ENCODE measurements around the gene DDX42. TPM values are rescaled to one million over a fixed set of nuclear protein-coding genes. Genes with fewer than 3 reads are reported as not detected.

The DDX42 gene
- total RNA-seq, 4 donors from 2014 or later: 56.9 to 222 (median 84.9) TPM

DNA sequence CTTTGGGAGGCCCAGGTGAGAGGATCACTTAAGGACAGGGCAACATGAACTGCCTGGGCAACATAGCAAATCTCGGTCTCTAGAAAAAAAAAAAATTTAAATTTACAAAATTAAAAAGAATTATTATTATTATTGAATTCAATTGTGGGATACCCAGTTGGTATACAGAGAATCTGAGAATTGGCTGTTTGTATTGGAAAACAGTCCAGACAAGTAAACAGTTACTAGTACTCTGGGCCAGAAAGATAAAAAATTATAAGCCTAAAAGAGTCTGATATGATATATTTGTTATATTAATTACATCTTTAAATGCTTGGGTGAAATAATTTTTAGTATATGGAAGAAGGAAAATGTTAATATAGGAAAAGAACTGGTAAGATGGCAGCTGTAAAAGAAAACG lies 15.5 kb upstream of the DDX42 start:
- no peaks in the 10 kb centered on the region for H3K27me3 ChIP-seq
- H3K36me3 ChIP-seq: peaks cover 85% of the 10 kb centered on the region
- no peaks in the 10 kb centered on the region for H3K9me3 ChIP-seq
- H3K4me1 ChIP-seq: no peaks in the 10 kb centered on the region
- 86% methylated on average over 2 of the region's 2 CpGs for WGBS
- no peak overlapping the region for H3K4me3 ChIP-seq
- no peak for DNase-seq (ENCODE audit: low spot score in 2 of 2)
- TF ChIP-seq POLR2A (IDR thresholded peaks at IDR 0.05): no peak
- TF ChIP-seq, protein P1, sequence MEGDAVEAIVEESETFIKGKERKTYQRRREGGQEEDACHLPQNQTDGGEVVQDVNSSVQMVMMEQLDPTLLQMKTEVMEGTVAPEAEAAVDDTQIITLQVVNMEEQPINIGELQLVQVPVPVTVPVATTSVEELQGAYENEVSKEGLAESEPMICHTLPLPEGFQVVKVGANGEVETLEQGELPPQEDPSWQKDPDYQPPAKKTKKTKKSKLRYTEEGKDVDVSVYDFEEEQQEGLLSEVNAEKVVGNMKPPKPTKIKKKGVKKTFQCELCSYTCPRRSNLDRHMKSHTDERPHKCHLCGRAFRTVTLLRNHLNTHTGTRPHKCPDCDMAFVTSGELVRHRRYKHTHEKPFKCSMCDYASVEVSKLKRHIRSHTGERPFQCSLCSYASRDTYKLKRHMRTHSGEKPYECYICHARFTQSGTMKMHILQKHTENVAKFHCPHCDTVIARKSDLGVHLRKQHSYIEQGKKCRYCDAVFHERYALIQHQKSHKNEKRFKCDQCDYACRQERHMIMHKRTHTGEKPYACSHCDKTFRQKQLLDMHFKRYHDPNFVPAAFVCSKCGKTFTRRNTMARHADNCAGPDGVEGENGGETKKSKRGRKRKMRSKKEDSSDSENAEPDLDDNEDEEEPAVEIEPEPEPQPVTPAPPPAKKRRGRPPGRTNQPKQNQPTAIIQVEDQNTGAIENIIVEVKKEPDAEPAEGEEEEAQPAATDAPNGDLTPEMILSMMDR (IDR thresholded peaks at IDR 0.05): no peak
- no peak for TF ChIP-seq POLR2AphosphoS5 (IDR thresholded peaks at IDR 0.05)
- TF ChIP-seq EP300 (IDR thresholded peaks at IDR 0.05): no peak
- H3K27ac ChIP-seq: no peak overlapping the region

DNA sequence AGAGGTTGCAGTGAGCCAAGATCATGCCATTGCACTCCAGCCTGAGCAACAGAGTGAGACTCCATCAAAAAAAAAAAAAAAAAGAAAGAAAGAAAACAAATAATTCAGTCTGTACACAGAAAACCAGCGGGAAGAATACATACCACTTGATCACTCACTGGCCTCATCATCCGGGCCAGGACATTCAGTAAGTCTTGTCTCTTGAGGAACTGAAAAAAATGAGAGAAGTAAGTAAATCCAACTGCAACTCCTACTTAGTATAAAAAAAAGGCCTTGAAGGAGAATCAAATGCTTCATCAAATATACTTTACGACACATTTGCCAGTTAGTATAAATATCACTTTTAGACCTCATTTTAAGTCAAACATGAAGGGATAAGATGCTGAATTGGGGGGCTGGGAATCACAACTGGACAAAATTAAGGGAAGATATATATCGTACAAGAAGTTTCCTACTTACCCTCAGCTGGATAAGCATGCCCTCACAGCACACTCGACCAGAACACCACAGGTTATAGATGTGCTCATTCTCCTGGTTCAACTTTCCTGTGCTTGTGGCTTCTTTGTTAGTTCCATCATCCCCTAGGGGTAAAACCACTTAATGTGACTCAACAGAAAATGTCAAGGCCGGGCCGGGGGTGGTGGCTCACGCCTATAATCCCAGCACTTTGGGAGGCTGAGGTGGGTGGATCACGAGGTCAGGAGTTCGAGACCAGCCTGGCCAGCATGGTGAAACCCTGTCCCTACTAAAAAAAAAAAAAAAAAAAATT lies 13.0 kb upstream of the DDX42 start:
- Histone ChIP-seq H3K27ac (no peak overlapping the region), H3K36me3 (peaks cover 81% of the 10 kb centered on the region), H3K27me3 (no peaks in the 10 kb centered on the region), H3K4me1 (no peaks in the 10 kb centered on the region), H3K4me3 (no peak overlapping the region), H3K9me3 (no peaks in the 10 kb centered on the region)
- DNase-seq (ENCODE audit: low spot score in 2 of 2): no peak
- WGBS: 80% methylated on average over 10 of the region's 10 CpGs
- no peak for TF ChIP-seq POLR2AphosphoS5 (IDR thresholded peaks at IDR 0.05)
- TF ChIP-seq, protein P1 (IDR thresholded peaks at IDR 0.05): no peak
- TF ChIP-seq EP300 (IDR thresholded peaks at IDR 0.05): no peak
- TF ChIP-seq POLR2A (IDR thresholded peaks at IDR 0.05): no peak

DNA sequence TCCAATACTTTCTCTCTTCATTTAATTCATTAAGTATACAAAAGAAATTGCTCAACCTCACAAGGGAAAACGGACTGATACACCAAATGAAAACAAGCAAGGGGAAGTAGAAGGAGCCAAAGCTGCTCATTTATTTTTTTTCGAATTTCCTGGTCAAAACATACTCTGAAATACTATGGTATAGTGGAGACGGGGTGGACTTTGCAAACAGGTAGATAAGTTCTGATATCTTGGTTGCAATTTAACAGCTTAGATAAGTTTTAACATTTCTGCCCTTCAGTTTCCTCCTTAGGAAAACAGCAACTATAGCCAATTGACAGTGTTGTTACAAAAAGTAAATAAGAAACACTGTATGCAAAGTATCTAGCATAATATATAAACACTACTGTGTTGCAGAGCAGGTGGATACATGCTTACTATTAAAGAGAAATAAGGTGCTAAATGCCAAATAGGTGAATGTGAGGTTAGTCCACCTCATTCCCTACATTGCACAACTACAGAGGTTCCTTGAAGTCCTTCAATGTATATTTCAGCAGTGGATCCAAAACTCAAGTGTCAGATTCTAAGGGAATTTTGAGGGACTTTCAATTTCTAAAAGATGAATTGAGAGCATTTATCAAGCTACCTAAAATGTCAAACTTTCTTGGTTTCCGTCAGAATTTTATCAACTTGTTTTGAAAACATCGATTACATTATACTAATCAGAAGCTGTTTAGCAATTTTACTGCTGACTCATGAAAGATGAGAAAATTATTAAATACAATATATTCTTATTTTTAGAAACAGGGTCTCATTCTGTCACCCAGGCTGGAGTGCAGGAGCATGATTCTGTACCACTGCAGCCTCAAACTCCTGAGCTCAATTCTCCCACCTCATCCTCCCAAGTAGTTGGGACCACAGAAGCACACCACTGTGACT lies 11.6 kb upstream of the DDX42 start:
- no peak for TF ChIP-seq EP300 (IDR thresholded peaks at IDR 0.05)
- TF ChIP-seq, protein P1 (IDR thresholded peaks at IDR 0.05): no peak
- TF ChIP-seq POLR2A (IDR thresholded peaks at IDR 0.05): no peak
- TF ChIP-seq POLR2AphosphoS5 (IDR thresholded peaks at IDR 0.05): no peak

DNA sequence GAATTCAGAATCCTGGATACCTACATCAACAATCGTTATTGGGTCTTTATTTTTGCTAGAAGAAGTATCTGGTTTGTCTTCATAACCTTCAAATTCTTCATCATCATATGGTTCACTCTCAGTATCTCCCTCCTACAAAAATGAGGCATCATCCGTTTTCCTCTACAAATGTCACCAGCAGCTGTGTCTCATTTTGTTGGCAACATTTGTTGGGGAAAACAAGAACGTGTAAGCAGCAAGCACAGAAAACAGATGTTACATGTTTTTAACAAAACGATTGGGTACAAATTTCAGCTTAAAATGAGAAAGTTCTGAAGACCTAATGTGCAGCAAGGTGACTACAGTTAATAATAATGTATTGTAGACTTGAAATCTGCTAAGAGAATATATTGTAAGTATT lies 9.3 kb upstream of the DDX42 start:
- Histone ChIP-seq H3K4me1 (no peaks in the 10 kb centered on the region), H3K27ac (no peak overlapping the region), H3K27me3 (no peaks in the 10 kb centered on the region), H3K9me3 (no peaks in the 10 kb centered on the region), H3K4me3 (no peak overlapping the region), H3K36me3 (peaks cover 56% of the 10 kb centered on the region)
- 68% methylated on average over 4 of the region's 4 CpGs for WGBS
- no peak for TF ChIP-seq EP300 (IDR thresholded peaks at IDR 0.05)
- TF ChIP-seq, protein P1 (IDR thresholded peaks at IDR 0.05): no peak
- TF ChIP-seq POLR2A (IDR thresholded peaks at IDR 0.05): no peak
- no peak for TF ChIP-seq POLR2AphosphoS5 (IDR thresholded peaks at IDR 0.05)
- DNase-seq (ENCODE audit: low spot score in 2 of 2): no peak

More for the DNA sequence above, 11.6 kb upstream of the DDX42 start:
- no peaks in the 10 kb centered on the region for H3K4me1 ChIP-seq
- H3K4me3 ChIP-seq: no peak overlapping the region
- no peak for DNase-seq (ENCODE audit: low spot score in 2 of 2)
- H3K27ac ChIP-seq: no peak overlapping the region
- no peaks in the 10 kb centered on the region for H3K9me3 ChIP-seq
- 85% methylated on average over 5 of the region's 5 CpGs for WGBS
- H3K36me3 ChIP-seq: peaks cover 67% of the 10 kb centered on the region
- no peaks in the 10 kb centered on the region for H3K27me3 ChIP-seq

DNA sequence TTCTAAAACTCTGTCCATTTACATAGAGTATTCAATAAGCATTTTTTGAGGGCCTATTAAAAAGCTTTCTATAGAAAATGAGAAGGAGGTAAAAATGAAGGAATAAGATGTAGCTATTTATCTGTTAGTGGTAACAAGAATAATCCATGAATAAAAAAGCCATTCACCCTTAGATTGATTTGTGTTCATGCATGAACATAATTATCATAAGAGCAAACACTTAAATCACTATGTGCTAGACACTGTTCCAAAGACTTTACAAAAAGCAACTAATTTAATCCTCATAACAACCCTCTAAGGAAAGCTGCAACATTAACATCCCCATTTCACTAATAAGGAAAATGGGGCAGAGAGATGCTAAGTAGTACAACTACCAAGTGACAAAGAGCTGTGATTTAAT lies 7.2 kb upstream of the DDX42 start:
- Histone ChIP-seq H3K27ac (no peak overlapping the region), H3K36me3 (peaks cover 37% of the 10 kb centered on the region), H3K4me1 (peaks cover 10% of the 10 kb centered on the region), H3K9me3 (no peaks in the 10 kb centered on the region), H3K27me3 (no peaks in the 10 kb centered on the region), H3K4me3 (no peak overlapping the region)
- TF ChIP-seq POLR2AphosphoS5 (IDR thresholded peaks at IDR 0.05) (no peak), POLR2A (IDR thresholded peaks at IDR 0.05) (no peak), EP300 (IDR thresholded peaks at IDR 0.05) (no peak)
- TF ChIP-seq, protein P1 (IDR thresholded peaks at IDR 0.05): no peak
- no peak for DNase-seq (ENCODE audit: low spot score in 2 of 2)

All from suprapubic skin (tissue), 4 donors.